Nephron (organoid): ENCODE measurements around the gene CTNND2.

Experiments used
- H3K27ac Mint-ChIP-seq, 3 experiments: 2 replicates each; pipeline ENCODE4 v1.8.0; 2020; ENCODE audit warnings: mixed read lengths in 3 of 3, mild to moderate bottlenecking in 2 of 3, moderate library complexity in 1 of 3
- H3K27me3 Mint-ChIP-seq: 2 replicates; pipeline ENCODE4 v1.8.0; 2021; ENCODE audit warnings: low read depth, mild to moderate bottlenecking, moderate library complexity, mixed read lengths
- H3K36me3 Mint-ChIP-seq: 2 replicates; pipeline ENCODE4 v1.8.0; 2020; ENCODE audit warnings: low read depth, mixed read lengths
- H3K4me1 Mint-ChIP-seq: 2 replicates; pipeline ENCODE4 v1.8.0; 2020; ENCODE audit warnings: mixed read lengths
- H3K4me3 Mint-ChIP-seq, 3 experiments: 2 replicates each; pipeline ENCODE4 v1.8.0; 2020; ENCODE audit warnings: mild to moderate bottlenecking in 3 of 3, mixed read lengths in 3 of 3, moderate library complexity in 2 of 3
- H3K9me3 Mint-ChIP-seq: 2 replicates; pipeline ENCODE4 v1.8.0; 2020; ENCODE audit warnings: mixed read lengths
- TF ChIP-seq, protein P1 (sequence below), 3 experiments: fragments of 200-600 bp; sonication (generic); IDR thresholded peaks; one replicate each; pipeline ENCODE4 v1.5.0; 2021; ENCODE audit warnings: antibody characterized with exemption in 3 of 3; ENCODE audit not compliant: unreplicated experiment in 3 of 3

CTNND2 gene

DNA sequence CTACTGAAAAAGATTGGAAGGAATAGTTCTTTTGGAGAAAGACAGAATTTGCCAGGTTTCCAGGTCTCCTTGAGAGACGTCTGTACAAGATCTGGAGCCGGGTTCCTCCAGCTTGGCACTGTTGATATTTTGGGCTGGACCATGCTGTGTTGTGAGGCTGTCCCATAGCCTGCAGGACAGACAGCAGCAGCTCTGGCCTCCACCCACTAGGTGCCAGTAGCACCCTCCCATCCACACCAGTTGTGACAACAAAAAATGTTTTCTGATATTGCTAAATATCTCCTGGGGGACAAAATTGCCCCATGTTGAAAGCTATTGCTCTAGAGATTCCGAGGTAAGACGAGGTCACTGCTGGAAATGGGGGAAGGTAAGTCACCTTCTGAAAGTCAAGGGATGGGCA is 855.5 kb downstream of the CTNND2 start:
- Mint-ChIP-seq H3K27me3 (no peaks in the 10 kb centered on the region), H3K9me3 (no peaks in the 10 kb centered on the region), H3K4me1 (no peaks in the 10 kb centered on the region), H3K4me3 (no peak overlapping the region), H3K27ac (no peak overlapping the region), H3K36me3 (no peaks in the 10 kb centered on the region)
- TF ChIP-seq, protein P1, sequence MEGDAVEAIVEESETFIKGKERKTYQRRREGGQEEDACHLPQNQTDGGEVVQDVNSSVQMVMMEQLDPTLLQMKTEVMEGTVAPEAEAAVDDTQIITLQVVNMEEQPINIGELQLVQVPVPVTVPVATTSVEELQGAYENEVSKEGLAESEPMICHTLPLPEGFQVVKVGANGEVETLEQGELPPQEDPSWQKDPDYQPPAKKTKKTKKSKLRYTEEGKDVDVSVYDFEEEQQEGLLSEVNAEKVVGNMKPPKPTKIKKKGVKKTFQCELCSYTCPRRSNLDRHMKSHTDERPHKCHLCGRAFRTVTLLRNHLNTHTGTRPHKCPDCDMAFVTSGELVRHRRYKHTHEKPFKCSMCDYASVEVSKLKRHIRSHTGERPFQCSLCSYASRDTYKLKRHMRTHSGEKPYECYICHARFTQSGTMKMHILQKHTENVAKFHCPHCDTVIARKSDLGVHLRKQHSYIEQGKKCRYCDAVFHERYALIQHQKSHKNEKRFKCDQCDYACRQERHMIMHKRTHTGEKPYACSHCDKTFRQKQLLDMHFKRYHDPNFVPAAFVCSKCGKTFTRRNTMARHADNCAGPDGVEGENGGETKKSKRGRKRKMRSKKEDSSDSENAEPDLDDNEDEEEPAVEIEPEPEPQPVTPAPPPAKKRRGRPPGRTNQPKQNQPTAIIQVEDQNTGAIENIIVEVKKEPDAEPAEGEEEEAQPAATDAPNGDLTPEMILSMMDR (IDR thresholded peaks at IDR 0.05; ENCODE audit: unreplicated experiment in 3 of 3), result no peak

DNA sequence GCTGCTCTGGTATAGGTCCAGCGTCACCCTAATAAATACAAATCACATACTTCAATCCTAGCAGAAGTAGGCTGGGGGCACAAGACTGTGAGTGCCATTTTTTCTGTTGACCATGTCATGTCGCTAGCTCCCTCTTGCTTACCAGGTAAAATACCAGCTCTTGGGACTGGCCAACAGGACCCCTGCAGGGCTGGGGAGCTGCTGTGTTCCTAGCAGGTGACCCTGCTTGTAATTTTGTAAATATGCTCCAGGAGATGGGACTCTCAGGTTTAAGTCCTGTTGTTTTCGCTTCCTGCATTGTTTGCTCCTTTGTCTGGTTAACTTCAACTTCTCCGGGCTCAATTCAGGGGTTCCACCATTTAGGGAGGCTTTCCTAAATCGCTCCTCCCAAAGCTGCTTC is 856.6 kb downstream of the CTNND2 start:
- Mint-ChIP-seq H3K4me3 (no peak overlapping the region), H3K27me3 (no peaks in the 10 kb centered on the region), H3K27ac (no peak overlapping the region), H3K4me1 (no peaks in the 10 kb centered on the region), H3K36me3 (no peaks in the 10 kb centered on the region), H3K9me3 (no peaks in the 10 kb centered on the region)
- TF ChIP-seq, protein P1 (IDR thresholded peaks at IDR 0.05; ENCODE audit: unreplicated experiment in 3 of 3), result no peak

DNA sequence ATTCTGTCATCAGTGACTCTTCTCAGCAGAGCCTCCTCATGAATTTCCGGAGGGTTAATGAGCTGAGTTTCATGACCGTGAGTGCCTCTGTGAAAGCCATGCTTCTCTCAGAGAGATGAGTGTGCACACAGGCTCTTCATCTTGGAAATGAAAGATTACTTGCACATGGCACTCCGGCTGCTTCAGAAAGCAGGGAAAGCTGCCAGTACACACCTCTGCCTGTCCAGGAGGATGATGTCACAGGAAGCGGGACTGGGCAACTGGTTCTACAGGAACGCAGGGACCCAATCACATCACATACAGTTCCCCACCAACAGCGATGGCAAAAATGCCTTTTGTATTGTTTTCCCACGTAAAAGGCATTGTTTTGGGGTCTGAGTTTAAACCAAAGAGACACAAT is 857.2 kb downstream of the CTNND2 start:
- no peak overlapping the region for H3K27ac Mint-ChIP-seq
- no peaks in the 10 kb centered on the region for H3K9me3 Mint-ChIP-seq
- no peaks in the 10 kb centered on the region for H3K27me3 Mint-ChIP-seq
- TF ChIP-seq, protein P1 (IDR thresholded peaks at IDR 0.05; ENCODE audit: unreplicated experiment in 3 of 3), result no peak
- H3K36me3 Mint-ChIP-seq, result no peaks in the 10 kb centered on the region
- no peak overlapping the region for H3K4me3 Mint-ChIP-seq
- no peaks in the 10 kb centered on the region for H3K4me1 Mint-ChIP-seq

DNA sequence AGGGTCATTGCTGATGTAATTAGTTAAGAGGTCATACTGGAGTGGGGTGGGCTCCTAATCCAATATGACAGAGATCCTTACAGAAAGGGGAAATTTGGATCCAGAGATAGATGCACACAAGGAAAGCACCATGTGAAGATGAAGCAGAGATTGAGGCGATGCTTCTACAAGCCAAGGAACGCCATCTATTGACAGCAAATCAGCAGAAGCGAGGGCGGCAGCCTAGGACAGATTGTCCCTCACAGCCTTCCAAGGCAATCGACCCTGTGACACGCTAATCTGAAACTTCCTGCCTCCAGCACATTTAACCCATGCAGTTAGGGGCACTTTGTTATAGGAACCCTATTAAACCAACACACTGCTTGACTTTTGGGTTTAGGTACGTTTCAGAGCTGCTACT is 858.1 kb downstream of the CTNND2 start:
- Mint-ChIP-seq H3K36me3 (no peaks in the 10 kb centered on the region), H3K27ac (no peak overlapping the region)

GRCh38 chr5:11045411-11045810 is 858.8 kb downstream of the CTNND2 start:
- H3K27ac Mint-ChIP-seq, result no peak overlapping the region
- no peaks in the 10 kb centered on the region for H3K36me3 Mint-ChIP-seq
- no peaks in the 10 kb centered on the region for H3K9me3 Mint-ChIP-seq
- H3K4me1 Mint-ChIP-seq, result no peaks in the 10 kb centered on the region
- H3K27me3 Mint-ChIP-seq, result no peaks in the 10 kb centered on the region
- no peak overlapping the region for H3K4me3 Mint-ChIP-seq
- TF ChIP-seq, protein P1 (IDR thresholded peaks at IDR 0.05; ENCODE audit: unreplicated experiment in 3 of 3), result no peak

More for the DNA sequence above, 858.1 kb downstream of the CTNND2 start:
- TF ChIP-seq, protein P1 (IDR thresholded peaks at IDR 0.05; ENCODE audit: unreplicated experiment in 3 of 3), result no peak
- no peaks in the 10 kb centered on the region for H3K9me3 Mint-ChIP-seq
- no peaks in the 10 kb centered on the region for H3K4me1 Mint-ChIP-seq
- no peaks in the 10 kb centered on the region for H3K27me3 Mint-ChIP-seq
- H3K4me3 Mint-ChIP-seq, result no peak overlapping the region

GRCh38 chr5:11044581-11044980 is 859.7 kb downstream of the CTNND2 start:
- H3K36me3 Mint-ChIP-seq, result no peaks in the 10 kb centered on the region
- H3K9me3 Mint-ChIP-seq, result no peaks in the 10 kb centered on the region
- H3K27ac Mint-ChIP-seq, result no peak overlapping the region
- no peaks in the 10 kb centered on the region for H3K27me3 Mint-ChIP-seq
- H3K4me3 Mint-ChIP-seq, result no peak overlapping the region
- no peaks in the 10 kb centered on the region for H3K4me1 Mint-ChIP-seq
- TF ChIP-seq, protein P1 (IDR thresholded peaks at IDR 0.05; ENCODE audit: unreplicated experiment in 3 of 3), result no peak
